Transverse colon (tissue), 4 donors: ENCODE measurements around the gene TPCN2. TPM values are rescaled to one million over a fixed set of nuclear protein-coding genes. Genes with fewer than 3 reads are reported as not detected.

Source experiments
- DNase-seq: peaks from one replicate; pipeline ENCODE4 v3.0.0-alpha.2; 2019
- H3K27ac ChIP-seq, 4 donors: fragments of 200-600 bp; sonication (generic); 2 replicates each; pipeline ENCODE4 v1.5.1; 2016 to 2018; ENCODE audit warnings: inconsistent platforms in 4 of 4
- H3K27me3 ChIP-seq: fragments of 200-600 bp; sonication (generic); 2 replicates; pipeline ENCODE4 v1.5.1; 2017; ENCODE audit warnings: inconsistent platforms
- H3K36me3 ChIP-seq, 4 donors: fragments of 200-600 bp; sonication (generic); 2 replicates each; pipeline ENCODE4 v1.5.1; 2017 to 2019; ENCODE audit warnings: inconsistent platforms in 4 of 4
- H3K4me1 ChIP-seq, 4 donors: fragments of 200-600 bp; sonication (generic); 2 replicates each; pipeline ENCODE4 v1.5.1; 2017 to 2020; ENCODE audit warnings: inconsistent platforms in 4 of 4
- H3K4me3 ChIP-seq, 4 donors: fragments of 200-600 bp; sonication (generic); 1 replicate in 1 of 4; 2 replicates in 3 of 4; pipeline versions ENCODE4 v1.5.1 to v1.6.1; 2017 to 2019; ENCODE audit warnings: inconsistent platforms in 4 of 4
- H3K9me3 ChIP-seq, 2 donors: fragments of 200-600 bp; sonication (generic); 2 replicates each; pipeline ENCODE4 v1.5.1; 2017 to 2019; ENCODE audit warnings: inconsistent platforms in 2 of 2
- CTCF ChIP-seq, 5 experiments: fragments of 200-600 bp in 3 of 5; fragments of 450-650 bp in 2 of 5; sonication (generic) in 3 of 5; IDR thresholded peaks; 1 replicate in 2 of 5; 2 replicates in 3 of 5; pipeline ENCODE4 v1.5.1; 2016 to 2017; ENCODE audit warnings: antibody characterized with exemption in 5 of 5, inconsistent platforms in 3 of 5, mild to moderate bottlenecking in 2 of 5, moderate library complexity in 1 of 5
- EP300 ChIP-seq: sonication (generic); formaldehyde crosslinking; IDR thresholded peaks from one replicate; pipeline ENCODE4 v1.6.1; 2017; ENCODE audit warnings: antibody characterized with exemption, low read depth
- POLR2A ChIP-seq: fragments of 450-650 bp; IDR thresholded peaks from one replicate; pipeline ENCODE4 v1.6.1; 2016; ENCODE audit warnings: antibody characterized with exemption, mild to moderate bottlenecking, moderate library complexity
- POLR2AphosphoS5 ChIP-seq, 3 donors: sonication (generic); formaldehyde crosslinking; IDR thresholded peaks; one replicate each; pipeline ENCODE4 v1.6.1; 2016; ENCODE audit warnings: antibody characterized with exemption in 3 of 3
- WGBS, 2 donors: methylation state at CpG; one replicate each; pipeline ENCODE4 v1.1.5; 2018; ENCODE audit warnings: low coverage in 1 of 2; 5-methylcytosine and 5-hydroxymethylcytosine counted together
- in situ Hi-C, 4 donors: fragments of 200-750 bp; cut with MboI; loops; one replicate each; pipeline versions ENCODE4 v1.15.0 to v1.15.1; 2017; ENCODE audit warnings: low sequenced_read_pairs in 3 of 4, low pct_ligation_motif_present in 1 of 4, low pct_unique_long_range_greater_than_20kb in 1 of 4
- intact Hi-C: fragments of 100-400 bp; cut with DNase I; formaldehyde crosslinking; loops from one replicate; pipeline ENCODE4 v1.15.1; 2023; ENCODE audit warnings: low total_unique reads
- total RNA-seq, 4 donors: library from RNA; depleted of rRNA; stranded (reverse); fragments of >200 nt; gene quantifications; one replicate each; pipeline ENCODE4 v1.1.0, GENCODE V29; 2016

TPCN2 gene
- total RNA-seq, 4 donors from 2014 or later: 16.8 to 25.4 (median 20.7) TPM

- in situ Hi-C loops: no loop called here
- H3K27ac ChIP-seq: no peak overlapping the region
- DNase-seq: no peak
- H3K27me3 ChIP-seq: peaks cover 10% of the 10 kb centered on the region
- peaks cover 0 to 12% (median 9%) of the 10 kb centered on the region in 4 donors for H3K4me1 ChIP-seq
- H3K9me3 ChIP-seq: no peaks in the 10 kb centered on the region
- TF ChIP-seq POLR2A: no peak
- no peak for TF ChIP-seq EP300
- no peak for TF ChIP-seq POLR2AphosphoS5 (IDR thresholded peaks at IDR 0.05)
- no peak for TF ChIP-seq CTCF (IDR thresholded peaks at IDR 0.05)
- no peaks in the 10 kb centered on the region for H3K36me3 ChIP-seq
- WGBS, 2 donors: 92 to 100% methylated on average over 2 to 19 of the region's 19 CpGs
- no peak overlapping the region for H3K4me3 ChIP-seq
- intact Hi-C loops: no loop called here
Observed at GRCh38 chr11:69159150-69159852, 110.6 kb downstream of the TPCN2 start.

GRCh38 chr11:69160296-69161116, 111.8 kb downstream of the TPCN2 start:
- TF ChIP-seq POLR2AphosphoS5 (IDR thresholded peaks at IDR 0.05) (no peak), CTCF (IDR thresholded peaks at IDR 0.05) (no peak), EP300 (no peak), POLR2A (no peak)
- in situ Hi-C loops: no loop called here
- H3K27ac ChIP-seq: no peak overlapping the region
- H3K9me3 ChIP-seq: no peaks in the 10 kb centered on the region
- no peak overlapping the region for H3K4me3 ChIP-seq
- DNase-seq: no peak
- intact Hi-C loops: no loop called here
- H3K4me1 ChIP-seq: peaks cover 0 to 12% (median 9%) of the 10 kb centered on the region in 4 donors
- 74 to 82% methylated on average over 10 to 15 of the region's 15 CpGs for WGBS, 2 donors
- peaks cover 10% of the 10 kb centered on the region for H3K27me3 ChIP-seq
- no peaks in the 10 kb centered on the region for H3K36me3 ChIP-seq

GRCh38 chr11:69161117-69161407, 112.3 kb downstream of the TPCN2 start:
- intact Hi-C loops: no loop called here
- Histone ChIP-seq H3K4me3 (no peak overlapping the region), H3K4me1 (peaks cover 0 to 12% (median 10%) of the 10 kb centered on the region in 4 donors), H3K36me3 (no peaks in the 10 kb centered on the region), H3K27me3 (peaks cover 10% of the 10 kb centered on the region), H3K27ac (no peak overlapping the region), H3K9me3 (no peaks in the 10 kb centered on the region)
- DNase-seq: no peak
- 70 to 71% methylated on average over 5 of the region's 5 CpGs for WGBS, 2 donors
- TF ChIP-seq POLR2A (no peak), POLR2AphosphoS5 (IDR thresholded peaks at IDR 0.05) (no peak), EP300 (no peak), CTCF (IDR thresholded peaks at IDR 0.05) (no peak)
- in situ Hi-C loops: no loop called here

GRCh38 chr11:69162505-69162904, 113.8 kb downstream of the TPCN2 start:
- Histone ChIP-seq H3K27me3 (peaks cover under 1% of the 10 kb centered on the region), H3K36me3 (no peaks in the 10 kb centered on the region), H3K4me1 (peaks cover 0 to 10% (median 9%) of the 10 kb centered on the region in 4 donors), H3K9me3 (no peaks in the 10 kb centered on the region), H3K27ac (no peak overlapping the region), H3K4me3 (no peak overlapping the region)
- TF ChIP-seq POLR2A: no peak
- DNase-seq: no peak
- in situ Hi-C loops (no loop called here), intact Hi-C loops (no loop called here)
